Ascending aorta (tissue), 2 donors: Measurements from ENCODE around the gene BCR. TPM values are rescaled to one million over a fixed set of nuclear protein-coding genes. Genes with fewer than 3 reads are reported as not detected.

Experiments
- DNase-seq, 2 donors: peaks; one replicate each; pipeline ENCODE4 v3.0.0-alpha.2; 2019; ENCODE audit warnings: low spot score in 2 of 2
- H3K27ac ChIP-seq, 2 donors: fragments of 200-600 bp; sonication (generic); one replicate each; pipeline ENCODE4 v1.5.1; 2016 to 2017; ENCODE audit warnings: mild to moderate bottlenecking in 1 of 2
- H3K27me3 ChIP-seq: fragments of 200-600 bp; sonication (generic); one replicate; pipeline ENCODE4 v1.5.1; 2017
- H3K36me3 ChIP-seq, 2 donors: fragments of 200-600 bp; sonication (generic); one replicate each; pipeline ENCODE4 v1.5.1; 2016
- H3K4me1 ChIP-seq, 2 donors: fragments of 200-600 bp; sonication (generic); one replicate each; pipeline ENCODE4 v1.5.1; 2016 to 2017; ENCODE audit warnings: mild to moderate bottlenecking in 1 of 2
- H3K4me3 ChIP-seq, 2 donors: fragments of 200-600 bp; sonication (generic); one replicate each; pipeline ENCODE4 v1.5.1; 2016 to 2017; ENCODE audit warnings: mild to moderate bottlenecking in 1 of 2
- H3K9me3 ChIP-seq, 2 donors: fragments of 200-600 bp; sonication (generic); one replicate each; pipeline ENCODE4 v1.5.1; 2016
- CTCF ChIP-seq, 3 experiments: fragments of 200-600 bp in 2 of 3; fragments of 450-650 bp in 1 of 3; sonication (generic) in 2 of 3; IDR thresholded peaks; one replicate each; pipeline ENCODE4 v1.5.1; 2016 to 2019; ENCODE audit warnings: antibody characterized with exemption in 3 of 3, mild to moderate bottlenecking in 1 of 3, moderate library complexity in 1 of 3
- intact Hi-C: fragments of 100-400 bp; cut with DNase I; formaldehyde crosslinking; loops from one replicate; pipeline ENCODE4 v1.15.1; 2023
- total RNA-seq: library from RNA; depleted of rRNA; stranded (reverse); fragments of >200 nt; gene quantifications from one replicate; pipeline ENCODE4 v1.1.0, GENCODE V29; 2016

Gene BCR
- total RNA-seq, 1 donor from 2014 or later = 216 TPM

- H3K27ac ChIP-seq = no peak overlapping the region
- no peak overlapping the region for H3K4me3 ChIP-seq
- H3K27me3 ChIP-seq = no peaks in the 10 kb centered on the region
- no peak for DNase-seq
- intact Hi-C loops = no loop called here
- no peak for TF ChIP-seq CTCF (IDR thresholded peaks at IDR 0.05)
- no peaks in the 10 kb centered on the region for H3K9me3 ChIP-seq
- no peaks in the 10 kb centered on the region for H3K4me1 ChIP-seq
- peaks cover 0 to 7% of the 10 kb centered on the region in 2 donors for H3K36me3 ChIP-seq
Observed at GRCh38 chr22:23163665-23164064, 16.6 kb upstream of the BCR start.

GRCh38 chr22:23164091-23164490 lies 16.2 kb upstream of the BCR start:
- H3K4me3 ChIP-seq = no peak overlapping the region

GRCh38 chr22:23166042-23166831 lies 14.1 kb upstream of the BCR start:
- H3K36me3 ChIP-seq = no peaks in the 10 kb centered on the region

More at GRCh38 chr22:23164091-23164490, 16.2 kb upstream of the BCR start:
- H3K27me3 ChIP-seq = no peaks in the 10 kb centered on the region
- H3K9me3 ChIP-seq = no peaks in the 10 kb centered on the region
- H3K36me3 ChIP-seq = peaks cover 0 to 7% of the 10 kb centered on the region in 2 donors
- no peak for TF ChIP-seq CTCF (IDR thresholded peaks at IDR 0.05)
- no peak for DNase-seq
- intact Hi-C loops = no loop called here
- no peaks in the 10 kb centered on the region for H3K4me1 ChIP-seq
- H3K27ac ChIP-seq = no peak overlapping the region

GRCh38 chr22:23166841-23167616 lies 13.3 kb upstream of the BCR start:
- Histone ChIP-seq H3K4me3 (no peak overlapping the region), H3K36me3 (no peaks in the 10 kb centered on the region), H3K4me1 (no peaks in the 10 kb centered on the region), H3K27ac (no peak overlapping the region), H3K9me3 (no peaks in the 10 kb centered on the region), H3K27me3 (no peaks in the 10 kb centered on the region)
- intact Hi-C loops = no loop called here
- no peak for DNase-seq
- no peak for TF ChIP-seq CTCF (IDR thresholded peaks at IDR 0.05)

More at GRCh38 chr22:23166042-23166831, 14.1 kb upstream of the BCR start:
- no peaks in the 10 kb centered on the region for H3K9me3 ChIP-seq
- no peak for DNase-seq
- no peaks in the 10 kb centered on the region for H3K27me3 ChIP-seq
- no peak for TF ChIP-seq CTCF (IDR thresholded peaks at IDR 0.05)
- intact Hi-C loops = no loop called here
- H3K27ac ChIP-seq = no peak overlapping the region
- H3K4me3 ChIP-seq = no peak overlapping the region
- no peaks in the 10 kb centered on the region for H3K4me1 ChIP-seq

- intact Hi-C loops = no loop called here
- DNase-seq = no peak
- no peaks in the 10 kb centered on the region for H3K27me3 ChIP-seq
- no peaks in the 10 kb centered on the region for H3K4me1 ChIP-seq
- H3K4me3 ChIP-seq = no peak overlapping the region
- H3K36me3 ChIP-seq = no peaks in the 10 kb centered on the region
- H3K27ac ChIP-seq = no peak overlapping the region
- no peak for TF ChIP-seq CTCF (IDR thresholded peaks at IDR 0.05)
- no peaks in the 10 kb centered on the region for H3K9me3 ChIP-seq
Observed at GRCh38 chr22:23168391-23169042, 11.8 kb upstream of the BCR start.
